Thyroid gland (tissue), 4 donors: ENCODE results near the gene SIRPA.

ENCODE experiments used
- POLR2A ChIP-seq, 2 donors: fragments of 450-650 bp; IDR thresholded peaks; one replicate each; pipeline ENCODE4 v1.6.1; 2017; ENCODE audit warnings: antibody characterized with exemption in 2 of 2, mild to moderate bottlenecking in 2 of 2, moderate library complexity in 1 of 2
- TF ChIP-seq, protein P1 (sequence below), 6 experiments: fragments of 200-600 bp in 3 of 6; fragments of 450-650 bp in 3 of 6; sonication (generic) in 3 of 6; IDR thresholded peaks; one replicate each; pipeline ENCODE4 v1.5.1; 2016 to 2019; ENCODE audit warnings: antibody characterized with exemption in 6 of 6, mild to moderate bottlenecking in 2 of 6, inconsistent platforms in 1 of 6, moderate library complexity in 1 of 6

DNA sequence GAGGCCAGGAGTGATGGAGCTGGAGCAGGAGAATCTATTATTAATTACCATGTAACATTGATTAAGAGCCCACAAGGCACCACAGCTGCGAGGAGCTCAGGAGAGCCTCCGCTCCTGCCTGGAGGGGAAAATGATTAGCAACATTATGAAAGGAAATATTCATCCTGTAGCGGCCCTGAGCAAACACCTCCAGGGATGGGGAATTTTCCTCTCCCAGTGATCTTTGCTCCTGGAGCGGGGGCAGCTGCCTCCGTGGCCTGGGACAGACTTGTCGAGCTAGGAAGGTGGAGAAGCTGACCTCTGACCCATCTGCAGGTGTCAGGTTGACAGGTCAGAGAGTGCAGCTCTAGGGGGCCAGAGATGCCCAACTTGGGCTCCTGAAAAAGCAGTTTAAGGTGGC lies 40.1 kb upstream of the SIRPA start:
- TF ChIP-seq POLR2A (IDR thresholded peaks at IDR 0.05) = no peak
- TF ChIP-seq, protein P1, sequence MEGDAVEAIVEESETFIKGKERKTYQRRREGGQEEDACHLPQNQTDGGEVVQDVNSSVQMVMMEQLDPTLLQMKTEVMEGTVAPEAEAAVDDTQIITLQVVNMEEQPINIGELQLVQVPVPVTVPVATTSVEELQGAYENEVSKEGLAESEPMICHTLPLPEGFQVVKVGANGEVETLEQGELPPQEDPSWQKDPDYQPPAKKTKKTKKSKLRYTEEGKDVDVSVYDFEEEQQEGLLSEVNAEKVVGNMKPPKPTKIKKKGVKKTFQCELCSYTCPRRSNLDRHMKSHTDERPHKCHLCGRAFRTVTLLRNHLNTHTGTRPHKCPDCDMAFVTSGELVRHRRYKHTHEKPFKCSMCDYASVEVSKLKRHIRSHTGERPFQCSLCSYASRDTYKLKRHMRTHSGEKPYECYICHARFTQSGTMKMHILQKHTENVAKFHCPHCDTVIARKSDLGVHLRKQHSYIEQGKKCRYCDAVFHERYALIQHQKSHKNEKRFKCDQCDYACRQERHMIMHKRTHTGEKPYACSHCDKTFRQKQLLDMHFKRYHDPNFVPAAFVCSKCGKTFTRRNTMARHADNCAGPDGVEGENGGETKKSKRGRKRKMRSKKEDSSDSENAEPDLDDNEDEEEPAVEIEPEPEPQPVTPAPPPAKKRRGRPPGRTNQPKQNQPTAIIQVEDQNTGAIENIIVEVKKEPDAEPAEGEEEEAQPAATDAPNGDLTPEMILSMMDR (IDR thresholded peaks at IDR 0.05) = no peak
